NCI-H2227 (cell line): Measurements from ENCODE around the gene BRSK1.

Source experiments
- DNase-seq: peaks from one replicate; lab custom pipeline; 2025; ENCODE audit not compliant: unreplicated experiment; lab: John Stamatoyannopoulos, UW

BRSK1 gene

GRCh38 chr19:55273978-55274707, 9.7 kb upstream of the BRSK1 start:
- no peak for DNase-seq

- no peak for DNase-seq
Observed at GRCh38 chr19:55275851-55276719, 7.7 kb upstream of the BRSK1 start.

- no peak for DNase-seq
Observed at GRCh38 chr19:55276720-55277430, 6.9 kb upstream of the BRSK1 start.

- no peak for DNase-seq
Observed at GRCh38 chr19:55277494-55277893, 6.3 kb upstream of the BRSK1 start.

- peak; percentile 51 for DNase-seq
Observed at GRCh38 chr19:55278391-55279135, 5.2 kb upstream of the BRSK1 start.

- DNase-seq: no peak
Observed at GRCh38 chr19:55279340-55279739, 4.5 kb upstream of the BRSK1 start.

GRCh38 chr19:55279770-55280643, 3.8 kb upstream of the BRSK1 start, which contains the start of gene HSPBP1:
TSS of gene HSPBP1 (minus strand) at chr19:55280110. CDS start at chr19:55279608, 502 bp downstream.
- DNase-seq: peak; percentile 100

- peak; percentile 65 for DNase-seq
Observed at GRCh38 chr19:55284405-55285058, 735 bp downstream of the BRSK1 start.

GRCh38 chr19:55285229-55285890, 1.6 kb downstream of the BRSK1 start:
- DNase-seq: no peak

- DNase-seq: no peak
Observed at GRCh38 chr19:55287361-55288079, 3.7 kb downstream of the BRSK1 start.

GRCh38 chr19:55289117-55289796, 5.5 kb downstream of the BRSK1 start:
- DNase-seq: peak; percentile 60

- DNase-seq: no peak
Observed at GRCh38 chr19:55297267-55297666, 13.5 kb downstream of the BRSK1 start.

GRCh38 chr19:55299991-55300390, 16.2 kb downstream of the BRSK1 start:
- no peak for DNase-seq

- no peak for DNase-seq
Observed at GRCh38 chr19:55300886-55301458, 17.2 kb downstream of the BRSK1 start.

- DNase-seq: peak; percentile 73
Observed at GRCh38 chr19:55301459-55302317, 17.9 kb downstream of the BRSK1 start.

- no peak for DNase-seq
Observed at GRCh38 chr19:55302318-55302703, 18.5 kb downstream of the BRSK1 start.
